OCI-LY1 (cell line): ENCODE data around the gene CBLB.

Source experiments
- H2AFZ ChIP-seq: fragments of 200-600 bp; sonication (generic), shearing (Covaris generic); 2 replicates; pipeline ENCODE4 v1.6.0; 2014; ENCODE audit warnings: antibody characterized with exemption, mild to moderate bottlenecking, low read length
- H3F3A ChIP-seq: fragments of 200-600 bp; sonication (generic), shearing (Covaris generic); 2 replicates; pipeline ENCODE4 v1.6.0; 2014; ENCODE audit warnings: mild to moderate bottlenecking, antibody characterized with exemption, low read length, moderate library complexity; ENCODE audit not compliant: insufficient read depth
- H3K27ac ChIP-seq: fragments of 200-600 bp; sonication (generic); 2 replicates; pipeline ENCODE4 v1.5.1; 2014; ENCODE audit warnings: low read length, mixed run types, mild to moderate bottlenecking, low read depth; ENCODE audit not compliant: poor library complexity, severe bottlenecking
- H3K27me3 ChIP-seq: fragments of 200-600 bp; sonication (generic); 2 replicates; pipeline ENCODE4 v1.6.0; 2014; ENCODE audit warnings: antibody characterized with exemption, mild to moderate bottlenecking, low read length, moderate library complexity; ENCODE audit not compliant: insufficient read depth
- H3K36me3 ChIP-seq: fragments of 200-600 bp; sonication (generic); 2 replicates; pipeline ENCODE4 v1.6.1; 2014; ENCODE audit warnings: mild to moderate bottlenecking, antibody characterized with exemption, low read length, moderate library complexity, mixed read lengths; ENCODE audit not compliant: insufficient read depth
- H3K4me1 ChIP-seq: fragments of 200-600 bp; sonication (generic); 2 replicates; pipeline ENCODE4 v1.5.1; 2014; ENCODE audit warnings: mild to moderate bottlenecking, low read length, moderate library complexity; ENCODE audit not compliant: insufficient read depth, severe bottlenecking
- H3K4me2 ChIP-seq: fragments of 200-600 bp; sonication (generic), shearing (Covaris generic); 2 replicates; pipeline ENCODE4 v1.6.1; 2014; ENCODE audit warnings: low read length
- H3K4me3 ChIP-seq: fragments of 200-600 bp; sonication (generic); 2 replicates; pipeline ENCODE4 v1.5.1; 2014; ENCODE audit warnings: low read length, low read depth, mild to moderate bottlenecking, mixed read lengths; ENCODE audit not compliant: poor library complexity, severe bottlenecking
- H3K79me2 ChIP-seq: fragments of 200-600 bp; shearing (Covaris generic); 2 replicates; pipeline ENCODE4 v1.6.1; 2016; ENCODE audit warnings: mixed run types, low read length, mixed read lengths; ENCODE audit not compliant: insufficient read depth
- H3K9ac ChIP-seq: fragments of 200-600 bp; sonication (generic), shearing (Covaris generic); 2 replicates; pipeline ENCODE4 v1.6.1; 2014; ENCODE audit warnings: mild to moderate bottlenecking, low read length, mixed read lengths
- H3K9me2 ChIP-seq: fragments of 200-600 bp; sonication (generic), shearing (Covaris generic); 2 replicates; pipeline ENCODE4 v1.6.1; 2014; ENCODE audit warnings: low read depth, mild to moderate bottlenecking, low read length, mixed read lengths
- H3K9me3 ChIP-seq: fragments of 200-600 bp; shearing (Covaris generic); 2 replicates; pipeline ENCODE4 v1.6.1; 2014; ENCODE audit warnings: low read length, mixed read lengths
- H4K20me1 ChIP-seq: fragments of 200-600 bp; sonication (generic), shearing (Covaris generic); 2 replicates; pipeline ENCODE4 v1.6.0; 2016; ENCODE audit warnings: mild to moderate bottlenecking, low read length; ENCODE audit not compliant: insufficient read depth
- EZH2 ChIP-seq: fragments of 200-600 bp; sonication (generic), shearing (Covaris generic); IDR thresholded peaks from 2 replicates; pipeline ENCODE4 v1.8.0; 2017; ENCODE audit warnings: borderline replicate concordance, mixed run types, mild to moderate bottlenecking, antibody characterized with exemption, low read length, moderate library complexity, mixed read lengths
- TF ChIP-seq, protein P1 (sequence below): fragments of 200-600 bp; sonication (generic), shearing (Covaris generic); IDR thresholded peaks from 2 replicates; pipeline ENCODE4 v1.5.1; 2017; ENCODE audit warnings: mild to moderate bottlenecking, antibody characterized with exemption, low read length, moderate library complexity, mixed read lengths

The CBLB gene

DNA sequence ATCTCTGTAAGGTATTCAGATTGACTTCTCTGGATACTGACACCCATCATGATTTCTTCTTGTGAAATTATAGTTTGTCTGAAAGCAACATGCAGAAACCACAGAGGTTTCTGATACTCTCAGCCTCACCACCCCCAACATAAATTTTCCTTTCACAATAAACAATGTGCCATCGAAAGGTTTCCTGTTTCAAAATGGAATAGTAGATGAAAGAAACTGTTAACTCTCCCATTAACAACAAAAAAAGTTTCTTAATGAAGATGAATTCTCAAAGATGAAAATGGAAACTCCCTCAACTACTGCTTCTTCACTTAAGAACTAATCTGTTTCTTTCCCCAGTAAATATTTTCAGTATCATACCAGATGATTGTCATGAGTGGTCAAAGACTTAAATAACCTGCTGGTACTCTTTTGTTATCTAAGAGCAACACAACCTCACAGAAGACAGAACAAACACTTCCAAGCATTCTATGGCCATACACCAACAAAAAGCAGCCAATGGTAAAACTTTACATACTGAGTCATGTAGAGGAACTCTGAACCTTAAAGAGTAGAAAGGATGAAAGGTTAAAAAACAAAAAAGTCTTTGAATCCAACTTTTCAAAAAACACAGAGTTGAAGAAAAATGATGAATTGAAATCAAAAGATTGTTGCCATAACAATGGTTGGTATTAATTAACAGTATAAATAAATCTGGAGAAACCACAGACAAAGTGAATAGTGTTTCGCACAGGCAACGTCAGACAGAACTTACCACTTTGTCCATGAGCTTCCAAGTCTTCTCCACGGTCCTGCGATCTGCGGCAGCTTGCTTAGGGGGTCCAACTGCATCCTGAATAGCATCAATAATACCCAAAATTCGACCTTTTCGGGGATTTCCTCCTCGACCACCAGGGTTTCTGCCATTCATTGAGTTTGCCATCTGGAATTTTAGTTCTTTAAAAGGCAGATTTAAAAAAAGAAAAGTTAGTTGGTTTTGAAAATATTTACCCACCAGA lies 1.9 kb downstream of the CBLB start:
- TF ChIP-seq EZH2 = no peak
- TF ChIP-seq, protein P1, sequence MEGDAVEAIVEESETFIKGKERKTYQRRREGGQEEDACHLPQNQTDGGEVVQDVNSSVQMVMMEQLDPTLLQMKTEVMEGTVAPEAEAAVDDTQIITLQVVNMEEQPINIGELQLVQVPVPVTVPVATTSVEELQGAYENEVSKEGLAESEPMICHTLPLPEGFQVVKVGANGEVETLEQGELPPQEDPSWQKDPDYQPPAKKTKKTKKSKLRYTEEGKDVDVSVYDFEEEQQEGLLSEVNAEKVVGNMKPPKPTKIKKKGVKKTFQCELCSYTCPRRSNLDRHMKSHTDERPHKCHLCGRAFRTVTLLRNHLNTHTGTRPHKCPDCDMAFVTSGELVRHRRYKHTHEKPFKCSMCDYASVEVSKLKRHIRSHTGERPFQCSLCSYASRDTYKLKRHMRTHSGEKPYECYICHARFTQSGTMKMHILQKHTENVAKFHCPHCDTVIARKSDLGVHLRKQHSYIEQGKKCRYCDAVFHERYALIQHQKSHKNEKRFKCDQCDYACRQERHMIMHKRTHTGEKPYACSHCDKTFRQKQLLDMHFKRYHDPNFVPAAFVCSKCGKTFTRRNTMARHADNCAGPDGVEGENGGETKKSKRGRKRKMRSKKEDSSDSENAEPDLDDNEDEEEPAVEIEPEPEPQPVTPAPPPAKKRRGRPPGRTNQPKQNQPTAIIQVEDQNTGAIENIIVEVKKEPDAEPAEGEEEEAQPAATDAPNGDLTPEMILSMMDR = no peak

DNA sequence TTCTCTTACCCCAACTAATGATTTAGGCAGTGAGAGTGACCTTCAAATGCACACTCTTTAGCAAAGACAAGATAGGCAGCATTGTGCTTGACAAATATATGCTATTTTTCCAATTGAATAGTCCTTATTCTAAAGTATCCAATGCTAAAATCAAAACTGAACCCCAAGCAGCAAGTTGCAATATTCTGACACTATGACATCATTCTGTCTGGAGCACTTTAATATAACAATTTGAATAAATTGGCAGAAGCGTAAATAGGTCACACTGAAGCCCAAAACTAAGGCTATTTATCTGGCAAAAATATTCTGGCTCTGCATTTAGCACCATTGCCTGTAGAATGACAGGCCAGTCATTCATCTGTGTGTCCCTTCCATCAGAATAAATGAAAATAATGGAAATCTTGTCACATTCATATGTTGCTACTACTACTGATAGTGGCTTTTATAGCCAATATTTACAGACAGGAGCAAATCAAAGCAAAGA lies 2.9 kb downstream of the CBLB start:
- no peaks in the 10 kb centered on the region for H3K9me3 ChIP-seq
- peak overlapping the region; percentile 92 for H3K4me3 ChIP-seq
- TF ChIP-seq EZH2 = no peak
- TF ChIP-seq, protein P1 = no peak
- H3K9ac ChIP-seq = peak overlapping the region; percentile 84
- no peaks in the 10 kb centered on the region for H3F3A ChIP-seq
- no peaks in the 10 kb centered on the region for H3K27me3 ChIP-seq
- H3K4me1 ChIP-seq = peaks cover 78% of the 10 kb centered on the region
- no peaks in the 10 kb centered on the region for H3K9me2 ChIP-seq
- no peak overlapping the region for H2AFZ ChIP-seq
- H3K27ac ChIP-seq = peak overlapping the region; percentile 87
- peaks cover 21% of the 10 kb centered on the region; the same call in 1 of the 2 replicates for H3K36me3 ChIP-seq
- H3K4me2 ChIP-seq = peak overlapping the region; percentile 72
- peaks cover 55% of the 10 kb centered on the region for H3K79me2 ChIP-seq
- no peaks in the 10 kb centered on the region for H4K20me1 ChIP-seq

More for the DNA sequence above, 1.9 kb downstream of the CBLB start:
- Histone ChIP-seq H3F3A (no peaks in the 10 kb centered on the region), H3K9ac (peak overlapping the region; percentile 84), H3K4me2 (peak overlapping the region; percentile 72), H3K9me2 (no peaks in the 10 kb centered on the region), H3K36me3 (peaks cover 21% of the 10 kb centered on the region; the same call in 1 of the 2 replicates), H3K4me3 (peak overlapping the region; percentile 92), H3K27me3 (no peaks in the 10 kb centered on the region), H4K20me1 (no peaks in the 10 kb centered on the region), H3K4me1 (peaks cover 69% of the 10 kb centered on the region), H3K9me3 (no peaks in the 10 kb centered on the region), H2AFZ (no peak overlapping the region), H3K79me2 (peaks cover 44% of the 10 kb centered on the region), H3K27ac (peak overlapping the region; percentile 87)

DNA sequence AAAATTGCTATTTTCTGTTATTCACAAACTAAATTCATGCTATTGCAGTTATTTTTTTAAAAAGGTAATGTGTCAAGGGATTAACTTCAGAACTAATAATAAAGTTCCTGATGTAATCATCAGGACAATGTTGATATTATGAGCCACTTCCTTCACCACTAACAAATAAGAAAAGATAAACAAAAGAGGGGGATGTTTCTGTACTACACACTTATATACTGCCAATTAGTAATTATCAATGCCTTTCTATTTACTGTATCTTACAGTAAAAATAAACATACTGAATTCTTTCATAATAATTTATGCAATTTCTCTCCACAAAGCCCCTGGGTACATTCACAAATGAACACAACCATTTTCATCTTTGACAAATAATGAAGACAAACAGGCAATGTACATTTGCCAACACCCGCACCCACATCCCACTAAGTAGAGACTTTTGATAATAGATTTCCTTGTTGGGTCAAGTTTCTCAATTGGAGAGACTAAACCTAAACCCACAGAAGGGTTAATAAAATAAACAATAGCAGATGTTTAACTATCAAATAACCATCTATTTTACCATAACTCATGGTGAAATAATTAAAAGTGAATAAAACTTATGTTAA lies 3.7 kb downstream of the CBLB start:
- peak overlapping the region; percentile 87 for H3K27ac ChIP-seq
- H3F3A ChIP-seq = no peaks in the 10 kb centered on the region
- H3K4me3 ChIP-seq = peak overlapping the region; percentile 92
- peaks cover 76% of the 10 kb centered on the region for H3K4me1 ChIP-seq
- TF ChIP-seq, protein P1 = no peak
- no peak for TF ChIP-seq EZH2
- peak overlapping the region; percentile 84 for H3K9ac ChIP-seq
- no peaks in the 10 kb centered on the region for H4K20me1 ChIP-seq
- H3K9me2 ChIP-seq = no peaks in the 10 kb centered on the region
- no peak overlapping the region for H2AFZ ChIP-seq
- peaks cover 63% of the 10 kb centered on the region for H3K79me2 ChIP-seq
- peaks cover 27% of the 10 kb centered on the region for H3K36me3 ChIP-seq
- H3K4me2 ChIP-seq = peak overlapping the region; percentile 72
- no peaks in the 10 kb centered on the region for H3K9me3 ChIP-seq
- H3K27me3 ChIP-seq = no peaks in the 10 kb centered on the region
